Measurements from ENCODE around the gene CEACAM7.

GRCh38 chr19:41691268-41691970 lies 3.3 kb upstream of the CEACAM7 start:
- TF ChIP-seq POLR2A (IDR thresholded peaks at IDR 0.05; ENCODE audit: low read depth, low read length) (no peak), POLR2AphosphoS5 (IDR thresholded peaks at IDR 0.05; ENCODE audit: low read depth, low read length) (no peak), TAF1 (IDR thresholded peaks at IDR 0.05; ENCODE audit: borderline replicate concordance, low read depth, low read length) (no peak)

Measured in GM12892 (cell line).